CD8-positive, alpha-beta memory T cell (primary cell): Measurements from ENCODE around the gene GYS1. TPM values are rescaled to one million over a fixed set of nuclear protein-coding genes. Genes with fewer than 3 reads are reported as not detected.

ENCODE experiments used
- CTCF ChIA-PET: fragments of 350-600 bp; sonication (Branson Sonifier 250); formaldehyde crosslinking; loops from one replicate; lab custom pipeline; 2021; ENCODE audit warnings: antibody characterized with exemption; lab: Charles Lee
- POLR2A ChIA-PET: fragments of 350-600 bp; sonication (Branson Sonifier 250); formaldehyde crosslinking; loops from one replicate; lab custom pipeline; 2021; ENCODE audit warnings: antibody characterized with exemption; lab: Charles Lee
- DNase-seq, 5 donors: peaks; one replicate each; pipeline versions ENCODE4 v3.0.0 to v3.0.0-alpha.2; 2020 to 2022; ENCODE audit warnings: mixed read lengths in 1 of 5
- H3K27ac ChIP-seq: one replicate; pipeline ENCODE4 v1.7.0; 2013; ENCODE audit warnings: low read depth, mild to moderate bottlenecking, low read length, moderate library complexity
- H3K27me3 ChIP-seq: 2 replicates; pipeline ENCODE4 v1.7.0; 2013; ENCODE audit warnings: low read length, mild to moderate bottlenecking; ENCODE audit not compliant: insufficient read depth, poor library complexity, severe bottlenecking
- H3K36me3 ChIP-seq: 2 replicates; pipeline ENCODE4 v1.7.0; 2013; ENCODE audit warnings: mild to moderate bottlenecking, low read length, moderate library complexity; ENCODE audit not compliant: insufficient read depth
- H3K4me1 ChIP-seq: 2 replicates; pipeline ENCODE4 v1.7.0; 2013; ENCODE audit warnings: mild to moderate bottlenecking, low read length, moderate library complexity; ENCODE audit not compliant: insufficient read depth
- H3K4me3 ChIP-seq: 2 replicates; pipeline ENCODE4 v1.7.0; 2013; ENCODE audit warnings: mild to moderate bottlenecking, low read length
- H3K9me3 ChIP-seq: 2 replicates; pipeline ENCODE4 v1.7.0; 2013; ENCODE audit warnings: mild to moderate bottlenecking, low read length
- H3K27ac Mint-ChIP-seq, 8 donors: one replicate each; pipeline ENCODE4 v1.8.0; 2020 to 2021; ENCODE audit warnings: mixed read lengths in 8 of 8, mild to moderate bottlenecking in 6 of 8, inconsistent platforms in 3 of 8, moderate library complexity in 3 of 8
- H3K27me3 Mint-ChIP-seq, 2 donors: one replicate each; pipeline ENCODE4 v1.8.0; 2020 to 2021; ENCODE audit warnings: mixed read lengths in 2 of 2, mild to moderate bottlenecking in 1 of 2, moderate library complexity in 1 of 2
- H3K36me3 Mint-ChIP-seq, 3 donors: one replicate each; pipeline ENCODE4 v1.8.0; 2020 to 2021; ENCODE audit warnings: mixed read lengths in 3 of 3, inconsistent platforms in 1 of 3, mild to moderate bottlenecking in 1 of 3
- H3K4me1 Mint-ChIP-seq, 3 donors: one replicate each; pipeline ENCODE4 v1.8.0; 2020 to 2021; ENCODE audit warnings: mixed read lengths in 3 of 3, inconsistent platforms in 1 of 3, mild to moderate bottlenecking in 1 of 3
- H3K4me3 Mint-ChIP-seq, 7 donors: one replicate each; pipeline ENCODE4 v1.8.0; 2020 to 2021; ENCODE audit warnings: mixed read lengths in 7 of 7, mild to moderate bottlenecking in 6 of 7, moderate library complexity in 4 of 7, inconsistent platforms in 2 of 7
- H3K9me3 Mint-ChIP-seq, 5 donors: one replicate each; pipeline ENCODE4 v1.8.0; 2020 to 2022; ENCODE audit warnings: mixed read lengths in 5 of 5, mild to moderate bottlenecking in 3 of 5, moderate library complexity in 2 of 5, inconsistent platforms in 1 of 5
- polyA plus RNA-seq: library from polyadenylated mRNA; unstranded; fragments of 300-500 nt; fragmentation: Illumina TruSeq; gene quantifications from one replicate; pipeline ENCODE4 v1.2.3, GENCODE V29; 2021
- total RNA-seq, 2 experiments: library from RNA; stranded (reverse); gene quantifications; one replicate each; pipeline ENCODE4 v1.2.3, GENCODE V29; 2021

The GYS1 gene
- total and polyA plus RNA-seq, 3 experiments from 2014 or later: 31.5 to 38.9 (median 38.2) TPM

DNA sequence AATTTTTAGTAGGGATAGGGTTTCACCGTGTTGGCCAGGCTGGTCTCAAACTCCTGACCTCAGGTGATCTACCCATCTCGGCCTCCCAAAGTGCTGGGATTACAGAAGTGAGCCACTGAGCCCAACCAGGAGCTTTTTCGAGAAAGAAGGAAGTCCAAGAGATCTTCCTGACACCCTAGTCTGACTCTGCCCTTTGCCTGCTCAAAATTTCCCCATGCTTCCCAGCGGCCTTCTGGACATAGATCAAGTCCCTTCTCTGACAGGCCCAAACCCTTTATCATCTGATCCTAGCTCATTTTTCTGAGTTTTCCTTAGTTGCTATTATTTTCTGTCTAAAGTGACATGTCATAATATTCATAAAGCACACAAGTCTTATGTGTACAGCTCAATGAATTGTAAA is 40.0 kb downstream of the GYS1 start:
- Histone ChIP-seq H3K4me1 (peaks cover 17% of the 10 kb centered on the region), H3K4me3 (no peak overlapping the region), H3K36me3 (no peaks in the 10 kb centered on the region), H3K27me3 (no peaks in the 10 kb centered on the region), H3K27ac (no peak overlapping the region), H3K9me3 (no peaks in the 10 kb centered on the region)
- ChIA-PET POLR2A (no interaction called here), CTCF (interaction anchor here (1.2 to 1.3 kb wide), 2 partner anchors 9 to 17 kb away, joined by 4 to 5 read pairs; no protein-coding TSS in a partner anchor)
- peak overlapping the region in 1 of 8 donors; percentile 20 for H3K27ac Mint-ChIP-seq
- peaks cover 0 to 26% (median 6%) of the 10 kb centered on the region in 3 donors for H3K36me3 Mint-ChIP-seq
- DNase-seq: no peak
- H3K4me3 Mint-ChIP-seq: peak overlapping the region in 6 of 7 donors; percentile 12 to 79 (median 35)
- H3K4me1 Mint-ChIP-seq: peaks cover 22 to 32% (median 30%) of the 10 kb centered on the region in 3 donors
- H3K27me3 Mint-ChIP-seq: no peaks in the 10 kb centered on the region
- H3K9me3 Mint-ChIP-seq: no peaks in the 10 kb centered on the region

DNA sequence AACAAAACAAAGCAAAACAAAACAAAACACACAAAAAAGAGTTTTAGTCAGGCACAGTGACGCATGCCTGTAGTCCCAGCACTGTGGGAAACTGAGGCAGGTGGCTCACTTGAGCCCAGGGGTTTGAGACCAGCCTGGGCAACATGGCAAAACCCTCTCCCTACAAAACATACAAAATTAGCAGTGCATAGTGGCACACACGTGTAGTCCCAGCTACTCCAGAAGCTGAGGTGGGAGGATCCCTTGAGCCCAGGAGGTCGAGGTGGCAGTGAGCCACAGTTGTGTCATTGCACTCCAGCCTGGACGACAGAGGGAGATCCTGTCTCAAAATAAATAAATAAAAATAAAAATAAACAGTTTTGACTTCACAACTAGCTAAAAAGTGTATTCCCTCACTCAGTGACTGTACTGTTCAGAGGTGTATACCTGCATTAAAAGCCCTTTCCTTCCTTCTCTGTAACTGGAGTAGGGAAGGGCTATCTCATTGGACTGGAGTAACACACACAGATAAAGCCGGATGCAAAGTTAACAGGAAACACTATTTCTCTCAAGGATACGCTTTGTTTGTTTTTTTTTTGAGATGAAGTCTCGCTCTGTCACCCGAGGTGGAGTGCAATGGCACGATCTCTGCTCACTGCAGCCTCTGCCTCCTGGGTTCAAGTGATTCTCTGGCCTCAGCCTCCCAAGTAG is 42.1 kb downstream of the GYS1 start:
- H3K36me3 ChIP-seq: no peaks in the 10 kb centered on the region
- no peaks in the 10 kb centered on the region for H3K9me3 ChIP-seq
- Mint-ChIP-seq H3K27me3 (no peaks in the 10 kb centered on the region), H3K27ac (no peak overlapping the region), H3K36me3 (peaks cover 0 to 10% (median 0%) of the 10 kb centered on the region in 3 donors), H3K4me1 (peaks cover 11 to 14% (median 13%) of the 10 kb centered on the region in 3 donors), H3K4me3 (no peak overlapping the region), H3K9me3 (no peaks in the 10 kb centered on the region)
- peaks cover 13% of the 10 kb centered on the region for H3K4me1 ChIP-seq
- H3K4me3 ChIP-seq: no peak overlapping the region
- H3K27me3 ChIP-seq: no peaks in the 10 kb centered on the region
- ChIA-PET POLR2A (interaction anchor here (1.3 kb wide), 1 partner anchor 16 kb away, joined by 4 read pairs; no protein-coding TSS in a partner anchor), CTCF (interaction anchor here (1.0 to 1.2 kb wide), 4 partner anchors 17 to 157 kb away, joined by 3 to 4 read pairs (median 3); partner anchors contain the start of gene DHDH)
- no peak overlapping the region for H3K27ac ChIP-seq
- no peak for DNase-seq

DNA sequence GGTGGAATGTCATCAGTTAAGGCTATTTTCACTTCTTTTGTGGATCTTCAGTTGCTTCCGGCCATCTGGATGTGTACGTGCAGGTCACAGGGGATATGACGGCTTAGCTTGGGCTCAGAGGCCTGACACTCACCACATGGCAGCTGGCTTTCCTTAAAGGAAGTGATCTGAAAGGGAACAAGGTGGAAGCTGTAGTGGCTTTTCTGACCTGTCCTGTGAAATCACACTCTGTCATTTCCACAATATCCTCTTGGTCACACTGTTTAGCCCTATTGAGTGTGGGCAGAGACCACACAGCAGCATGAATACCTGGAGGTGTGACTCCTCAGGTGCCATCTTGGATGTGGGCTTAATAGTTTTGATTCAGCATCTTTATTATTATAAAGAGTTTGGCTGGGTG is 43.0 kb downstream of the GYS1 start:
- DNase-seq: no peak
- CTCF ChIA-PET: interaction anchor here (0.8 kb wide), 1 partner anchor 20 kb away, joined by 3 read pairs; no protein-coding TSS in a partner anchor

DNA sequence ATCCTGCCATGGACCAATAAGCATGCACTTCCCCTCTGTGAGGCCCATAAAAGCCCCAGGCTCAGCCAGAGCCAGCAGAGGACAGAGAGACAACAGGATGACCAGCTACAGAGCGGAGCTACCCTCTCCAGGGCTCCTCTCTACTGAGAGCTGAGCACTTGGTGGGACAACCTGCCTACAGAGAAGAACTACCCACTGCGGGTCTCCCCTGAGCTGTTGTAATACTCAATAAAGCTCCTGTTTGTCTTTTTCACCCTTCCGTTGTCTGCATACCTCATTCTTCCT is 45.9 kb downstream of the GYS1 start:
- Mint-ChIP-seq H3K9me3 (no peaks in the 10 kb centered on the region), H3K4me3 (no peak overlapping the region), H3K27me3 (no peaks in the 10 kb centered on the region), H3K4me1 (no peaks in the 10 kb centered on the region), H3K27ac (no peak overlapping the region), H3K36me3 (no peaks in the 10 kb centered on the region)
- H3K36me3 ChIP-seq: no peaks in the 10 kb centered on the region
- ChIA-PET POLR2A (no interaction called here), CTCF (no interaction called here)
- DNase-seq: no peak
- no peak overlapping the region for H3K27ac ChIP-seq
- H3K4me1 ChIP-seq: no peaks in the 10 kb centered on the region
- H3K9me3 ChIP-seq: no peaks in the 10 kb centered on the region
- H3K4me3 ChIP-seq: no peak overlapping the region
- no peaks in the 10 kb centered on the region for H3K27me3 ChIP-seq

More for the DNA sequence above, 43.0 kb downstream of the GYS1 start:
- Histone ChIP-seq H3K36me3 (no peaks in the 10 kb centered on the region), H3K9me3 (no peaks in the 10 kb centered on the region), H3K27me3 (no peaks in the 10 kb centered on the region), H3K4me3 (no peak overlapping the region), H3K4me1 (peaks cover 5% of the 10 kb centered on the region), H3K27ac (no peak overlapping the region)
- Mint-ChIP-seq H3K4me3 (peak overlapping the region in 1 of 7 donors; percentile 67), H3K9me3 (no peaks in the 10 kb centered on the region), H3K27me3 (no peaks in the 10 kb centered on the region), H3K36me3 (peaks cover 0 to 4% (median 0%) of the 10 kb centered on the region in 3 donors), H3K4me1 (peaks cover 3 to 6% (median 5%) of the 10 kb centered on the region in 3 donors), H3K27ac (no peak overlapping the region)
- POLR2A ChIA-PET: interaction anchor here (0.6 kb wide), 1 partner anchor 273 kb away, joined by 12 read pairs; no protein-coding TSS in a partner anchor

DNA sequence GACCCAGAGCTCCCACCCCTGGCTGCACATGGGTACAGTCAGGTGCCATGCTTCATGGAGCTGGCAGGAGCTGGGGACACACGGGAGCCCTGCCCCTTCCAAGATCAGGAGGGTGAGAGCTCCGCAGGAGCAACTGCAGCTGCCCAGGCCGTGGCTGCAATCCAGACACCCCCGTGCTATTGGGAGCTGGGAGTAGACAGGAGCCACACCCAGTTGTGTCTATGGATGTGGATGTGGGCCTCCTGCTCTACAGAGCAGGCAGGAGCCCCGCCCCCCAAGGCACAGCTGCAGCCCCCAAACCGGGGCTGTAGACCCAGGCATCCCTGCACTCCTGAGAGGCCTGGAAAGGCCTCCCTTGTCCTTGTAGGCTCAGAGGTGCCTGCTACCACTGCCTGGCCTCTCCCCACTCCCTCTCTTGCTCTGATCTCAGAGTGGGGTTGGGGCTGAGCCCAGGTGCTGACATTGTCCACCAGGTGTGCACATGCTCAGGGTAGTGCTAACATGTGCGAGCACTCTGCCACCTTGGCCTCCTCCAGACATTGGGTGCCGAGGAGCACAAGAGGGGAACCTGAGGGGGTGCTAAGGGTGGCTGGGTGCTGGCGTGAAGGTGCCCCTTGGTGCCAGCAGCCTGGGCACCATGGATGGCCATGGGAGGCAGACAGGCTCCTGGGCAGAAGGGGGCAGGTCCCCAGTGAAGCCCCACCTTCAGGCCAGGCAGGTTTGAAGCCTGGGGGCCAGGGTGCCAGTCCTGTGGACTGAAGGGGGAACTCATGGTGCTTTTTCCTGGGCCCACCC is 46.4 kb downstream of the GYS1 start:
- POLR2A ChIA-PET: no interaction called here

DNA sequence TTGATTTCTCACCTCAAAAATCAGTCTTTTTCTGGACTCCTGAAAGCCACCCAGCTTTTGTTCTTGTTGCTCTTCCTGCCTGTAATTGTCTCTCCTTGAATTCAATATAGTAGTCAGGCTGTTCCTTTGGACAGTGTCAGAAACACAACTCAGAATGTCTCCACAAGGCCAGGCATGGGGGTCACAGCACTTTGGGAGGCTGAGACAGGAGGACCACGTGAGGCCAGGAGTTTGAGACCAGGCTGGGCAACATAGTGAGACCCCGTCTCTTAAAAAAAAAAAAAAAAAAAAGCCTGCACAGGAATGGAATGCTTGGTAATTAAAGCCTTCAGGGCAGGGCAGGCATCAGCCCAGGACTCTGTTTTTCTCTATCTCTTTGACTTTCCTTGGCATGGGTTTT is 47.3 kb downstream of the GYS1 start:
- no peaks in the 10 kb centered on the region for H3K4me1 ChIP-seq
- Mint-ChIP-seq H3K4me1 (no peaks in the 10 kb centered on the region), H3K9me3 (no peaks in the 10 kb centered on the region), H3K36me3 (peaks cover 1 to 6% (median 1%) of the 10 kb centered on the region in 3 donors), H3K4me3 (no peak overlapping the region), H3K27ac (no peak overlapping the region), H3K27me3 (no peaks in the 10 kb centered on the region)
- no peak overlapping the region for H3K27ac ChIP-seq
- H3K36me3 ChIP-seq: no peaks in the 10 kb centered on the region
- POLR2A ChIA-PET: no interaction called here
- H3K27me3 ChIP-seq: no peaks in the 10 kb centered on the region
- CTCF ChIA-PET: no interaction called here
- DNase-seq: no peak
- H3K4me3 ChIP-seq: no peak overlapping the region
- no peaks in the 10 kb centered on the region for H3K9me3 ChIP-seq

More for the DNA sequence above, 46.4 kb downstream of the GYS1 start:
- Histone ChIP-seq H3K4me1 (no peaks in the 10 kb centered on the region), H3K27ac (no peak overlapping the region), H3K27me3 (no peaks in the 10 kb centered on the region), H3K9me3 (no peaks in the 10 kb centered on the region), H3K36me3 (no peaks in the 10 kb centered on the region), H3K4me3 (no peak overlapping the region)
- H3K9me3 Mint-ChIP-seq: no peaks in the 10 kb centered on the region
- no peaks in the 10 kb centered on the region for H3K36me3 Mint-ChIP-seq
- no peaks in the 10 kb centered on the region for H3K27me3 Mint-ChIP-seq
- no peak overlapping the region for H3K4me3 Mint-ChIP-seq
- CTCF ChIA-PET: no interaction called here
- DNase-seq: no peak
- H3K27ac Mint-ChIP-seq: no peak overlapping the region
- no peaks in the 10 kb centered on the region for H3K4me1 Mint-ChIP-seq

DNA sequence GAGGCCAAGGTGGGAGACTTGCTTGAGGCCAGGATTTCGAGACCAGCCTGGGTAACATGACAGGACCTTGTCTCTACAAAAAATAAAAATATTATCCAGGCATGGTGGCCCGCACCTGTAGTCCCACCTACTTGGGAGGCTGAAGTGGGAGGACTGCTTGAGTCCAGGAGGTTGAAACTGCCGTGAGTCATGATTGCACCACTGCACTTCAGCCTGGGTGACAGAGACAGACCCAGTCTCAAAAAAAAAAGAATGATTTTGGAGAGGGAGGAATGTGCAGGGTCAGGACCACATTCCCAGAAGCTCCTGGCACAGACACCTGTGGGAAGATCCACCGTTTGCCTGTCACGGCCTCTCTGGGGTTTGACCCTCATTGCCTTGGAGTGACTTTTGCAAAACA is 47.7 kb downstream of the GYS1 start:
- H3K27ac ChIP-seq: no peak overlapping the region
- no peaks in the 10 kb centered on the region for H3K4me1 ChIP-seq
- H3K4me3 ChIP-seq: no peak overlapping the region
- Mint-ChIP-seq H3K9me3 (no peaks in the 10 kb centered on the region), H3K4me3 (no peak overlapping the region), H3K27me3 (no peaks in the 10 kb centered on the region), H3K4me1 (no peaks in the 10 kb centered on the region), H3K36me3 (peaks cover 1 to 6% (median 1%) of the 10 kb centered on the region in 3 donors), H3K27ac (peak overlapping the region in 1 of 8 donors; percentile 19)
- no peak for DNase-seq
- H3K36me3 ChIP-seq: no peaks in the 10 kb centered on the region
- CTCF ChIA-PET: no interaction called here
- no peaks in the 10 kb centered on the region for H3K27me3 ChIP-seq
- no peaks in the 10 kb centered on the region for H3K9me3 ChIP-seq
- POLR2A ChIA-PET: no interaction called here

DNA sequence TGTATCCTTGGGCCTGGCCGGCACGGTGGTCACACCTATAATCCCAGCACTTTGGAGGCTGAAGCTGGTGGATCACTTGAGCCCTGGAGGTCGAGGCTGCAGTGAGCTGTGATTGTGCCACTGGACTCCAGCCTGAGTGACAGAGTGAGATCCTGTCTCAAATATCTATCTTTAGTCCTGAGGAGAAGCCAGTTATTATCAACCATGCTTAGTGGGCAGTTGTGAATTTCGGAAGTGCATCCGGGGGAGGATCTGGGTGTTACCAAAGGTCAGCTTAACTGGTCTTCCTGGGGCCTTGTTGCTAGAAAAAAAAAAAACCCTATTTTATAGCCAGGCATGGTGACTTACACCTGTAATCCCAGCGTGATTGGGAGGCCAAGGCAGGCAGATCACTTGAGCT is 50.0 kb downstream of the GYS1 start:
- Mint-ChIP-seq H3K36me3 (peaks cover 1 to 6% (median 1%) of the 10 kb centered on the region in 3 donors), H3K27me3 (no peaks in the 10 kb centered on the region), H3K4me3 (no peak overlapping the region), H3K27ac (peak overlapping the region in 1 of 8 donors; percentile 15), H3K9me3 (no peaks in the 10 kb centered on the region), H3K4me1 (no peaks in the 10 kb centered on the region)
- POLR2A ChIA-PET: interaction anchor here (0.7 kb wide), 1 partner anchor 11 kb away, joined by 5 read pairs; no protein-coding TSS in a partner anchor
- Histone ChIP-seq H3K27me3 (no peaks in the 10 kb centered on the region), H3K36me3 (no peaks in the 10 kb centered on the region), H3K4me3 (no peak overlapping the region), H3K4me1 (no peaks in the 10 kb centered on the region), H3K27ac (no peak overlapping the region), H3K9me3 (no peaks in the 10 kb centered on the region)
- CTCF ChIA-PET: no interaction called here
- DNase-seq: no peak
